ENCODE data around the gene EXOC4.

Gene EXOC4

GRCh38 chr7:133668296-133669060, 415.6 kb downstream of the EXOC4 start:
- no peak overlapping the region for H3K27ac ChIP-seq
- ChIA-PET POLR2A (ENCODE audit: low non-redundant PET) (no interaction called here), CTCF (interaction anchor here (0.6 kb wide), 1 partner anchor 42 kb away, joined by 4 read pairs; no protein-coding TSS in a partner anchor)
- no peak for DNase-seq (ENCODE audit: low spot score)
- no peak for TF ChIP-seq CTCF (conservative IDR thresholded peaks at IDR 0.05; ENCODE audit: low read depth)

GRCh38 chr7:133669061-133669455, 416.2 kb downstream of the EXOC4 start:
- H3K27ac ChIP-seq: no peak overlapping the region
- CTCF ChIA-PET: interaction anchor here (0.6 kb wide), 1 partner anchor 41 kb away, joined by 4 read pairs; no protein-coding TSS in a partner anchor
- POLR2A ChIA-PET (ENCODE audit: low non-redundant PET): no interaction called here
- TF ChIP-seq CTCF (conservative IDR thresholded peaks at IDR 0.05; ENCODE audit: low read depth): no peak
- no peak for DNase-seq (ENCODE audit: low spot score)

GRCh38 chr7:133670250-133670649, 417.4 kb downstream of the EXOC4 start:
- TF ChIP-seq CTCF (conservative IDR thresholded peaks at IDR 0.05; ENCODE audit: low read depth): no peak
- DNase-seq (ENCODE audit: low spot score): no peak
- POLR2A ChIA-PET (ENCODE audit: low non-redundant PET): no interaction called here
- H3K27ac ChIP-seq: no peak overlapping the region
- CTCF ChIA-PET: no interaction called here

- H3K27ac ChIP-seq: no peak overlapping the region
- DNase-seq (ENCODE audit: low spot score): no peak
- TF ChIP-seq CTCF (conservative IDR thresholded peaks at IDR 0.05; ENCODE audit: low read depth): no peak
- POLR2A ChIA-PET (ENCODE audit: low non-redundant PET): no interaction called here
- CTCF ChIA-PET: no interaction called here
Measured at GRCh38 chr7:133672866-133673265, 420.0 kb downstream of the EXOC4 start.

GRCh38 chr7:133674079-133674763, 421.3 kb downstream of the EXOC4 start:
- ChIA-PET POLR2A (ENCODE audit: low non-redundant PET) (no interaction called here), CTCF (no interaction called here)
- H3K27ac ChIP-seq: no peak overlapping the region
- DNase-seq (ENCODE audit: low spot score): no peak
- TF ChIP-seq CTCF (conservative IDR thresholded peaks at IDR 0.05; ENCODE audit: low read depth): no peak

- POLR2A ChIA-PET (ENCODE audit: low non-redundant PET): no interaction called here
- TF ChIP-seq CTCF (conservative IDR thresholded peaks at IDR 0.05; ENCODE audit: low read depth): no peak
- CTCF ChIA-PET: no interaction called here
- no peak for DNase-seq (ENCODE audit: low spot score)
- no peak overlapping the region for H3K27ac ChIP-seq
Measured at GRCh38 chr7:133675510-133676218, 422.8 kb downstream of the EXOC4 start.

Data from RWPE1 (cell line).